Measurements from ENCODE around the gene HERC3. TPM values are rescaled to one million over a fixed set of nuclear protein-coding genes. Genes with fewer than 3 reads are reported as not detected.

HERC3 gene
- total RNA-seq, 4 donors from 2014 or later, result 49.6 to 64.3 (median 52.2) TPM

GRCh38 chr4:88745581-88746163 lies 153.4 kb downstream of the HERC3 start:
- intact Hi-C loops (cut with DNase I; ENCODE audit: low total_unique reads), result no loop called here
- no peak for TF ChIP-seq POLR2A (IDR thresholded peaks at IDR 0.05)
- WGBS, 2 donors, result 60 to 68% methylated on average over 1 of the region's 1 CpG
- H3K4me3 ChIP-seq (ENCODE audit: low read depth, poor library complexity, severe bottlenecking), result no peak overlapping the region
- no peak for DNase-seq (ENCODE audit: low spot score in 2 of 2)

DNA sequence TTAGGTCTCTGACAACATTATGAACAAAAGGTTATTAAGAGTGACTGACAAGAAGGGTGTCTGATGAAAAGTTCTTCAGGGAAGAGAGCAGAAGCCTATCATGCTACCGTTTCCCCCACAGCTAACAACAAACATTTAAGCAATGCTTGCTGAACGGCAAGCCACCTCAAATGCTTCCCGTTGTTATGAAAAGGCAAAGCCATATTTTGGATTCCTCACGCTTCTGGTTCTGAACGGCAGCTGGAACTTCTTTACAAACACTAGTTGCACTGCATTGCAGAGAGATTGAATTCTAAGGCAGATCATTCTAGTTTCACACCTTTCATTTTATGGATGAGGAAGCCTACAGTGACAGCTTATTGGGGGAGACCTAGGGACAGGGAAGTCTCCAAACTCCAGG lies 153.9 kb downstream of the HERC3 start:
- 63 to 71% methylated on average over 5 of the region's 5 CpGs for WGBS, 2 donors
- intact Hi-C loops (cut with DNase I; ENCODE audit: low total_unique reads), result no loop called here
- no peak for DNase-seq (ENCODE audit: low spot score in 2 of 2)
- TF ChIP-seq POLR2A (IDR thresholded peaks at IDR 0.05), result no peak
- TF ChIP-seq, protein P1, sequence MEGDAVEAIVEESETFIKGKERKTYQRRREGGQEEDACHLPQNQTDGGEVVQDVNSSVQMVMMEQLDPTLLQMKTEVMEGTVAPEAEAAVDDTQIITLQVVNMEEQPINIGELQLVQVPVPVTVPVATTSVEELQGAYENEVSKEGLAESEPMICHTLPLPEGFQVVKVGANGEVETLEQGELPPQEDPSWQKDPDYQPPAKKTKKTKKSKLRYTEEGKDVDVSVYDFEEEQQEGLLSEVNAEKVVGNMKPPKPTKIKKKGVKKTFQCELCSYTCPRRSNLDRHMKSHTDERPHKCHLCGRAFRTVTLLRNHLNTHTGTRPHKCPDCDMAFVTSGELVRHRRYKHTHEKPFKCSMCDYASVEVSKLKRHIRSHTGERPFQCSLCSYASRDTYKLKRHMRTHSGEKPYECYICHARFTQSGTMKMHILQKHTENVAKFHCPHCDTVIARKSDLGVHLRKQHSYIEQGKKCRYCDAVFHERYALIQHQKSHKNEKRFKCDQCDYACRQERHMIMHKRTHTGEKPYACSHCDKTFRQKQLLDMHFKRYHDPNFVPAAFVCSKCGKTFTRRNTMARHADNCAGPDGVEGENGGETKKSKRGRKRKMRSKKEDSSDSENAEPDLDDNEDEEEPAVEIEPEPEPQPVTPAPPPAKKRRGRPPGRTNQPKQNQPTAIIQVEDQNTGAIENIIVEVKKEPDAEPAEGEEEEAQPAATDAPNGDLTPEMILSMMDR (IDR thresholded peaks at IDR 0.05), result no peak
- H3K4me3 ChIP-seq (ENCODE audit: low read depth, poor library complexity, severe bottlenecking), result no peak overlapping the region

DNA sequence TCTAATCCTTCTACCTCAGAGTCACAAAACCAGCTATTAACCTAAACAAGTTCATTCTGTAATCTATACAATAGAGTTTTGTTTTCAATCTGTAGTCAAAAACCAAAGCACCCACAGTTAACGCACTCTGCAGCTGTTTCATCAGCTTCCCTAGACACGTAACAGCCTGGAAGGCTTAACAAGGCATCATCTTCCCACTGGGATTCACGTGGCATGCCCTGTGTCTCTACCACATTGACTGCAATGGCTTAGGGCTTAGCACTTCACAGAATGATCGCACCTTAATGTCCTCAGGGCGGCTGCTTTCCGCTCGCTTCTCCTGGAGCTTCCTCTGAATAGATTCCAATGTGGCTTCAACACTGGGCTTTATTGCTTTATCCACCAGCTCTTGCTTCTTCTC lies 155.1 kb downstream of the HERC3 start:
- H3K4me3 ChIP-seq (ENCODE audit: low read depth, poor library complexity, severe bottlenecking), result no peak overlapping the region
- no peak for DNase-seq (ENCODE audit: low spot score in 2 of 2)
- WGBS, 2 donors, result 95% methylated on average over 7 of the region's 7 CpGs
- no peak for TF ChIP-seq POLR2A (IDR thresholded peaks at IDR 0.05)
- TF ChIP-seq, protein P1 (IDR thresholded peaks at IDR 0.05), result no peak
- intact Hi-C loops (cut with DNase I; ENCODE audit: low total_unique reads), result no loop called here

GRCh38 chr4:88750369-88750768 lies 158.1 kb downstream of the HERC3 start:
- DNase-seq (ENCODE audit: low spot score in 2 of 2), result no peak
- WGBS, 2 donors, result 94 to 95% methylated on average over 10 of the region's 10 CpGs
- intact Hi-C loops (cut with DNase I; ENCODE audit: low total_unique reads), result no loop called here
- TF ChIP-seq POLR2A (IDR thresholded peaks at IDR 0.05), result no peak
- TF ChIP-seq, protein P1 (IDR thresholded peaks at IDR 0.05), result no peak
- no peak overlapping the region for H3K4me3 ChIP-seq (ENCODE audit: low read depth, poor library complexity, severe bottlenecking)

DNA sequence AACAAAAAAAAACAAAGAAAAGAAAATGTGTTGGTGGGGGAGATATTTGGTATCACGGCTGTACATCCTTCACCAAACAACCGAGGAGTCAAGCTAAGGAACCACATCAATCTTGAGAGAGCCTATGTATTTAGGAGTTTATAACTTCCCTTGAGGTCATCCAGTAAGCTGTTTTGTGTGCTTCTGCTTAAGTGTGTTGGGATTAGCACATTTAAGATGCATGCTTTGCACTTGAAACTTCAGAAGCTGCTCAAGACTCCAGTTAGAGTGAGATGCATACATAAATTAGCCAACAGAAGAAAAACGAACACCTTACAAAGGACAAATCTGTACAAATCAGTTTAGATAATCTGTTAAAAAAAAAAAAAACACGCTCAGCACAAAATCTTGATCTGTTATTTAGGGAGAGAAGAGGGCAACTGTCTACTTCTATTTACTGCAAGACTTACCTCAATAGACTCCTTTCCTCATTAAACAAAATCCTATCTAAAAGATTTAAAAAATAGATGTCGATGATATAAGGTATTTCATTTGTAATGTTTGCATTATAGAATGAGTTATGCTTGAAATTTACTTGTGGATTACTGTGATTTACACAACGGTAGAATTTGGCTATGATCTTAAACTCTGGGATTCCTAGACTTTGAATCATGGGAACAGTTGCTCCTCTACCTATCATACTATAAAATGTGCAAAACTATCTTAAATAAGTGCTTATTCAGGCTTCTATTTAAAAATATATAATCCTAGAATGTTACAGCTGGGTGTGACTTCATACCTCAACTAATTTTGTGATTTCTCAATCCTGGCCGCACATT lies 159.2 kb downstream of the HERC3 start:
- DNase-seq (ENCODE audit: low spot score in 2 of 2), result no peak
- TF ChIP-seq POLR2A (IDR thresholded peaks at IDR 0.05), result no peak
- TF ChIP-seq, protein P1 (IDR thresholded peaks at IDR 0.05), result no peak
- intact Hi-C loops (cut with DNase I; ENCODE audit: low total_unique reads), result no loop called here
- WGBS, 2 donors, result 96% methylated on average over 7 of the region's 7 CpGs
- H3K4me3 ChIP-seq (ENCODE audit: low read depth, poor library complexity, severe bottlenecking), result no peak overlapping the region

DNA sequence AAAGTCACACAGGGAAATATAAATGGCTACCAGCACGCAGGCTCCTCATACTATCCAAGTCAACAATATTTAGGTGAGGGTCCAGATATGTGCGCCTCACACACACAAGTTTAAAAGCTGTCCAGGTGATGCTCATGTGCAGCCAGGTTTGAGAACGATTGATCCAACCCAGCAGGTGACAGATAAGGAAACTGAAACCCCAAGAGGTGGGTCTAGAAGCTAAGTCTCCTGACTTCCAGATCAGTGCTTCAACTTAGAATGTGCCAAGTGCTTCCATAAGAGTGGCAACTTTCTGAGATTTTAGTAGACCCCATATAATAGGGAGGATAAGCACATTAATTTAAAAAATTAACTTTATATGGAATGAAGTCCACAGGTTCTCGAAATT lies 159.8 kb downstream of the HERC3 start:
- intact Hi-C loops (cut with DNase I; ENCODE audit: low total_unique reads), result no loop called here
- 92 to 95% methylated on average over 4 of the region's 4 CpGs for WGBS, 2 donors
- TF ChIP-seq, protein P1 (IDR thresholded peaks at IDR 0.05), result no peak
- TF ChIP-seq POLR2A (IDR thresholded peaks at IDR 0.05), result no peak

More for the DNA sequence above, 159.8 kb downstream of the HERC3 start:
- no peak overlapping the region for H3K4me3 ChIP-seq (ENCODE audit: low read depth, poor library complexity, severe bottlenecking)
- no peak for DNase-seq (ENCODE audit: low spot score in 2 of 2)

Measured in lower leg skin (tissue), 4 donors.